H1 (cell line): Measurements from ENCODE around the gene TFAP2B. TPM values are rescaled to one million over a fixed set of nuclear protein-coding genes. Genes with fewer than 3 reads are reported as not detected.

Source experiments
- CHD1 ChIP-seq: IDR thresholded peaks from 2 replicates; pipeline ENCODE4 v1.6.1; 2012; ENCODE audit warnings: low read depth, low read length, improper control_type of control experiment
- CTCF ChIP-seq, 3 experiments: IDR thresholded peaks; 1 replicate in 2 of 3; 2 replicates in 1 of 3; pipeline versions ENCODE4 v1.5.1 to v1.6.1; 2011; ENCODE audit warnings: low read length in 3 of 3, mild to moderate bottlenecking in 3 of 3, inconsistent platforms in 2 of 3, low read depth in 1 of 3, moderate library complexity in 1 of 3; ENCODE audit not compliant: insufficient read depth in 1 of 3; ENCODE audit errors: control extremely low read depth in 1 of 3
- SIN3A ChIP-seq, 2 experiments: IDR thresholded peaks in 1 of 2; conservative IDR thresholded peaks in 1 of 2; 2 replicates each; pipeline ENCODE4 v1.6.1; 2011 to 2012; ENCODE audit warnings: low read length in 2 of 2, improper control_type of control experiment in 1 of 2, low read depth in 1 of 2, mild to moderate bottlenecking in 1 of 2
- SP1 ChIP-seq: IDR thresholded peaks from 2 replicates; pipeline ENCODE4 v1.6.1; 2011; ENCODE audit warnings: low read depth, low read length
- polyA plus RNA-seq, 7 experiments: library from polyadenylated mRNA; depleted of rRNA in 3 of 7; stranded (reverse) in 5 of 7; unstranded in 2 of 7; fragments of >200 nt in 5 of 7; fragments of 200-250 nt in 2 of 7; gene quantifications; 1 replicate in 5 of 7; 2 replicates in 1 of 7; 4 replicates in 1 of 7; pipeline versions ENCODE4 v1.2.1 to v1.2.3, GENCODE V29; 2011 to 2013; ENCODE audit warnings: missing spikeins in 2 of 7, mixed read lengths in 2 of 7
- total RNA-seq: library from RNA; stranded (reverse); fragmentation: NEBNext Ultra II Directional; extraction: Animal tissue kit (Norgen Biotek cat#: 25700); gene quantifications from 2 replicates; pipeline ENCODE4 v1.2.1, GENCODE V29; 2021

The TFAP2B gene
- total and polyA plus RNA-seq, 2 of the 8 experiments (the other 6 are each of a cell fraction or from before 2014, with no cell fraction given): not detected

DNA sequence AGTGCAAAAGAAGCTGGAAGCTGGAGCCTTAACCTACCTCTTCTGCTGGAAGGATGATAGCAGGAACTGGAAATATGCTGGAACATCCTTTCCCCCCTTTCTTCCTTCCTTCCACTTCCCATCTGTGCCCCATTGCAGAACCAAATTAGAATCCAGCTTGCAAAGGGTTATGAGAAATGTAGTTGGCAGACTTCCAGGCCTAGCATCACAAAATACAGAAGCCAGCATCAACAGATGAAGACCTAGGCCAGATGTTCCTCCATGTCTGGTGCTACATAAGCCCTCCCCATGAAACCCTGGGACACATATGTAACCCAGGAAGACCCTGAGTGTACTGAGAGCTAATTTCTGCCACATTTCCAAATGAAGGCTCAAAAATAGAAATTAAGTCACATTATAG lies 40.0 kb upstream of the TFAP2B start (continued):
- TF ChIP-seq CTCF (IDR thresholded peaks at IDR 0.05; ENCODE audit: control extremely low read depth in 1 of 3, insufficient read depth in 1 of 3, low read depth in 1 of 3, low read length in 3 of 3) (no peak), SP1 (no peak), CHD1 (no peak), SIN3A (conservative IDR thresholded peaks at IDR 0.05 in 1 of 2, IDR thresholded peaks at IDR 0.05 in 1 of 2; ENCODE audit: low read depth in 1 of 2, low read length in 2 of 2) (no peak)
- TF ChIP-seq, all 59 proteins: peak for 0
